Effector memory CD8-positive, alpha-beta T cell (primary cell): ENCODE data around the gene GNG12.
"Not testable (repeated sequence)": the region's sequence is repeated elsewhere in the genome, so short reads cannot be mapped to it uniquely, and the experiment has no call there.

Source experiments
- ATAC-seq: fragments of 150-1000 bp; cut with Tn5 transposase; replicated peaks from 2 replicates; pipeline ENCODE4 v1.10.0; 2021; ENCODE audit warnings: mild to moderate bottlenecking, moderate library complexity
- DNase-seq, 3 experiments: peaks; one replicate each; pipeline ENCODE4 v3.0.0; 2021
- H3K27ac Mint-ChIP-seq, 2 donors: one replicate each; pipeline ENCODE4 v1.8.0; 2022; ENCODE audit warnings: mild to moderate bottlenecking in 2 of 2, mixed read lengths in 2 of 2, moderate library complexity in 2 of 2
- H3K27me3 Mint-ChIP-seq, 2 donors: one replicate each; pipeline ENCODE4 v1.8.0; 2022; ENCODE audit warnings: mixed read lengths in 2 of 2
- H3K36me3 Mint-ChIP-seq: one replicate; pipeline ENCODE4 v1.8.0; 2022; ENCODE audit warnings: mild to moderate bottlenecking, moderate library complexity, mixed read lengths; ENCODE audit not compliant: insufficient read depth
- H3K4me1 Mint-ChIP-seq, 2 donors: one replicate each; pipeline ENCODE4 v1.8.0; 2022; ENCODE audit warnings: low read depth in 2 of 2, mixed read lengths in 2 of 2
- H3K4me3 Mint-ChIP-seq, 2 donors: one replicate each; pipeline ENCODE4 v1.8.0; 2022; ENCODE audit warnings: mild to moderate bottlenecking in 2 of 2, mixed read lengths in 2 of 2, moderate library complexity in 2 of 2
- H3K9me3 Mint-ChIP-seq, 2 donors: one replicate each; pipeline ENCODE4 v1.8.0; 2022; ENCODE audit warnings: mixed read lengths in 2 of 2

GNG12 gene

DNA sequence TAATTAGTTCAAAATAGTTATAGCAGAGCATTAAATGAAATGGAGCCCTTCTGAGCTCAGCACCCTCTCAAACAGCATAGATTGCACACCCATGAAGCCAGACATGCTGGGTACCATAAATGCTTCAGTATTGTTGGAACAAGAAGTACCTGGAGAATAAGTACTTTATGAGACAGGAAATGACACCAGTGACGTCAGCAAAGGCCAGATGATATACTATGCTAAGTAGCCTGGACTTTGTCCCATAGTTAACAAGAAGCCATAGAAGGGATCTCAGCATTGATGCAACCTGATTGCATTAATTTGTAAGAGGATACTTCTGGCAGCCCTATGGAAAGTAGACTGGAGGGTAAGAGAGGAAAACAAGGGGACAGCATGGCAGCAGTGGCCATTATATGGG lies 164.6 kb downstream of the GNG12 start:
- H3K4me3 Mint-ChIP-seq, result no peak overlapping the region
- no peak for ATAC-seq
- H3K4me1 Mint-ChIP-seq, result no peaks in the 10 kb centered on the region
- DNase-seq, result no peak
- no peak overlapping the region for H3K27ac Mint-ChIP-seq
- no peaks in the 10 kb centered on the region for H3K9me3 Mint-ChIP-seq
- no peaks in the 10 kb centered on the region for H3K36me3 Mint-ChIP-seq
- peaks cover 38 to 52% of the 10 kb centered on the region in 2 donors for H3K27me3 Mint-ChIP-seq

DNA sequence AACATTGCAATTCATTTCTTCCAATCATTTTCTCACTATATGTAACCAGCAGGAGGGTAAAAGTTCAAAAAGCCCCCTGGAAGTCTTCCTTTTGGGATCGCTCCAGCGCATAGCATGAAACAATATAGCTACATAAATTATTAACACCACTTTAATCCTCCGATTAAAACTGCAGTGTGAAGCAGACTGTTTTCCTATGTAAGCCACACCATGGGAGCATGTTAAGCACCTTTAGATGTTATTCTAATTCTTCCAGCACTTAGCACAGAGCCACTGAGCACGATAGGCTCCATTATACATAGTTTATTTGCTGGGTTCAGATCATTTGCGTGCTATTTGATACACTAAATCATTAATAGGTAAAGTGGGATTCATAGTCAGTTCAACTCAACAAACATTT lies 166.6 kb downstream of the GNG12 start:
- H3K27me3 Mint-ChIP-seq, result peaks cover 54% of the 10 kb centered on the region in 2 donors
- H3K9me3 Mint-ChIP-seq, result no peaks in the 10 kb centered on the region
- ATAC-seq, result no peak

DNA sequence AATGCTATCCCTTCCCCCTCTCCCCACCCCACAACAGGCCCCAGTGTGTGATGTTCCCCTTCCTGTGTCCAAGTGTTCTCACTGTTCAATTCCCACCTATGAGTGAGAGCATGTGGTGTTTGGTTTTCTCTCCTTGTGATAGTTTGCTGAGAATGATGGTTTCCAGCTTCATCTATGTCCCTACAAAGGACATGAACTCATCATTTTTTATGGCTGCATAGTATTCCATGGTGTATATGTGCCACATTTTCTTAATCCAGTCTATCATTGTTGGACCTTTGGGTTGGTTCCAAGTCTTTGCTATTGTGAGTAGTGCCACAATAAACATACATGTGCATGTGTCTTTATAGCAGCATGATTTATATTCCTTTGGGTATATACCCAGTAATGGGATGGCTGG lies 168.0 kb downstream of the GNG12 start:
- H3K4me1 Mint-ChIP-seq, H3K4me3 Mint-ChIP-seq, ATAC-seq, H3K36me3 Mint-ChIP-seq, H3K27ac Mint-ChIP-seq, H3K9me3 Mint-ChIP-seq, DNase-seq: not testable (repeated sequence)
- peaks cover 54 to 56% of the 10 kb centered on the region in 2 donors for H3K27me3 Mint-ChIP-seq

More for the DNA sequence above, 166.6 kb downstream of the GNG12 start:
- Mint-ChIP-seq H3K4me3 (no peak overlapping the region), H3K36me3 (no peaks in the 10 kb centered on the region), H3K4me1 (no peaks in the 10 kb centered on the region), H3K27ac (no peak overlapping the region)
- DNase-seq, result no peak

- H3K9me3 Mint-ChIP-seq, result no peaks in the 10 kb centered on the region
- H3K36me3 Mint-ChIP-seq, result no peaks in the 10 kb centered on the region
- H3K4me1 Mint-ChIP-seq, result no peaks in the 10 kb centered on the region
- DNase-seq, result no peak
- ATAC-seq, result no peak
- no peak overlapping the region for H3K4me3 Mint-ChIP-seq
- peaks cover 66% of the 10 kb centered on the region in 2 donors for H3K27me3 Mint-ChIP-seq
- H3K27ac Mint-ChIP-seq, result no peak overlapping the region
These were observed 169.2 kb downstream of the GNG12 start for GRCh38 chr1:67664048-67664447.

DNA sequence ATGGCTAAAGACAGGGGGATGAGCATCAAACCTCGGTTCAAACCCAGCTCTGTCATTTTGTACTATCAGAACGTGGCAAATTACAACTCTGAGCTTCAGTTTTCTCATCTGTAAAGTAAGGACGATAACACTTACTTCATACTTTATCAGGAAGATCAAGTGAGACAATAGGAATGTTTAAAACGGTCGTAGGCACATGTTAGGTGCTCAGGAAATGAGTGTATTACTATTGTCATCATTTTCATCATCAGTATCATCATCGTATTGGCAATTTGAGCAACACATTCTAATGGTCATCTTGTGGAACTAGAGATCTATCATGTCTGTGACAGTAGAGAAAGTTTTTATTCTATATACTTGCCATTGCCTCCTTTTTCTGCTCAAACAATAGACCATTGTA lies 170.4 kb downstream of the GNG12 start:
- DNase-seq (no peak), ATAC-seq (no peak)
- H3K36me3 Mint-ChIP-seq, result no peaks in the 10 kb centered on the region
- H3K27ac Mint-ChIP-seq, result no peak overlapping the region
- H3K4me1 Mint-ChIP-seq, result no peaks in the 10 kb centered on the region
- peaks cover 64 to 65% of the 10 kb centered on the region in 2 donors for H3K27me3 Mint-ChIP-seq
- H3K4me3 Mint-ChIP-seq, result no peak overlapping the region
- H3K9me3 Mint-ChIP-seq, result no peaks in the 10 kb centered on the region

DNA sequence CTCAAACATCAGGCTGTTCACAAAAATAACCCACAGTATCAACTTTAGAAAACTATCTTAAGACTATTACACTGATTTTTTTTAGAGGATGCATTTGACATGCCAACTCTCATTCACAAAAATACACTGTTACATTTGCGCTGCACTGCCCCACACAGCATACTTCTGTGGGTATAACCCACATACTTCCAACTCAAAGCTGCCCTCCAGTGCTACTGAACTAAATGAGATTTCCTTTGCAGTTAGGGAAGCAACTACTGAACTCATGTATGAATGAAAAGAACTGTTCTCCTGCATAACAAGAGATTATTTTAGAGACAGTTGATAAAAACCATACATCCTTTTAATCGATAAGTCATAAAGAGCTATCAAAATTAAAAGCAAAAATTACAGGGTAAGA lies 174.0 kb downstream of the GNG12 start:
- no peak for DNase-seq
- Mint-ChIP-seq H3K4me1 (no peaks in the 10 kb centered on the region), H3K4me3 (no peak overlapping the region), H3K9me3 (no peaks in the 10 kb centered on the region), H3K27me3 (peaks cover 52 to 55% of the 10 kb centered on the region in 2 donors), H3K27ac (no peak overlapping the region), H3K36me3 (no peaks in the 10 kb centered on the region)
- ATAC-seq, result no peak

DNA sequence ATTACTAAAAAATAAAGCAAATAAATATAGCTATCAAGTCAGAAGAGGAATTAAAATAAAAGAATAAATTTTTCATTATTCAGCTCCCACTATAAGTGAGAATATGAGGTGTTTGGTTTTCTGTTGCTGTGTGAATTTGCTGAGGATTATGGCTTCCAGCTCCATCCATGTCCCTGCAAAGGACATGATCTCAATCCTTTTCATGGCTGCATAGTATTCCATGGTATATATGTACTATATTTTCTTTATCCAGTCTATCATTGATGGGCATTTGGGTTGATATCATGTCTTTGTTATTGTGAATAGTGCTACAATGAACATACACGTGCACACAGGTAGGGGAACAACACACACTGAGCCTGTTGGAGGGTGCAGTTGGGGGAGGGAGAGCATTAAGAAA lies 176.1 kb downstream of the GNG12 start:
- H3K4me3 Mint-ChIP-seq, DNase-seq, H3K27ac Mint-ChIP-seq, H3K9me3 Mint-ChIP-seq, ATAC-seq, H3K36me3 Mint-ChIP-seq, H3K4me1 Mint-ChIP-seq: not testable (repeated sequence)
- H3K27me3 Mint-ChIP-seq, result peaks cover 42 to 48% of the 10 kb centered on the region in 2 donors

DNA sequence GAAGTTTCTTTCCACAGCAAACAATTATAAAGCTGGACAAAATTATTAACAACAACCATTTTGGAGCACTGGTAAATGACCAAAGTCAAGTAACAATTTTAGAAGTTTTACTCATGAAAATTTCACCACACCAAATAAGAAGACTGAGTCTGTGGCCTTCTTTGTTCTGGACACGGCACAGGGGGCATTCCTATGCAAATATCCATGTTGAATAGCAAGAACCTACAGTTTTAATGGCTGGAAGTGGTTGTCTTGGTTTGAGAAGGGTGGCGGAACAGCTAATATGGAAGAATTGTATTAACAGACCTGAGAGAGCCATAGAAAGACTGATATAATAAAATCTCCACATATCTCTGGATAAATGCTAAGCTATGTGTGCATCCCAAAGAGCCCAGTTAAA lies 177.7 kb downstream of the GNG12 start:
- Mint-ChIP-seq H3K27me3 (peaks cover 26 to 40% of the 10 kb centered on the region in 2 donors), H3K27ac (no peak overlapping the region), H3K36me3 (no peaks in the 10 kb centered on the region), H3K4me3 (no peak overlapping the region), H3K9me3 (no peaks in the 10 kb centered on the region), H3K4me1 (no peaks in the 10 kb centered on the region)
- no peak for ATAC-seq
- DNase-seq, result no peak

DNA sequence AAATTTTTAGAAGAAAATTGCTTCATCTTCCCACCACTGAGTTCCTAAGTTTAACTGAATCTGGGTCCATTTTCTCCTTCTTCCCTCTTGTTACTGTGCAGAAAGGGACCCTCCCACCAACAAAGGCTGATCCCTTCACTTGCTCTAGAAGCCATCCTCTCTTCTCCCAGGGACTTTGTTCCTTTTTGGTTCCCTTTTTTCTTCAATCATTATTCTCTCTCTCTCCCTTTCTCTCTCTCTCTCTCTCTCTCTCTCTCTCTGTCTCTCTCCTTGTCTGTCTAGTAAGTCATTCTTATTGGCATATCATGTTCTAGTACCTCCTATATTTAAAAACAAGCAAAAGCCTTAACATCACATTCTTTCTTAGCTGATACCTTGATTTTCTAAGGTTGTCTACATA lies 180.0 kb downstream of the GNG12 start:
- H3K27me3 Mint-ChIP-seq, result peaks cover 3 to 20% of the 10 kb centered on the region in 2 donors
- H3K4me1 Mint-ChIP-seq, result no peaks in the 10 kb centered on the region
- no peaks in the 10 kb centered on the region for H3K36me3 Mint-ChIP-seq
- ATAC-seq (no peak), DNase-seq (no peak)
- no peaks in the 10 kb centered on the region for H3K9me3 Mint-ChIP-seq
- H3K27ac Mint-ChIP-seq, result no peak overlapping the region
- no peak overlapping the region for H3K4me3 Mint-ChIP-seq

DNA sequence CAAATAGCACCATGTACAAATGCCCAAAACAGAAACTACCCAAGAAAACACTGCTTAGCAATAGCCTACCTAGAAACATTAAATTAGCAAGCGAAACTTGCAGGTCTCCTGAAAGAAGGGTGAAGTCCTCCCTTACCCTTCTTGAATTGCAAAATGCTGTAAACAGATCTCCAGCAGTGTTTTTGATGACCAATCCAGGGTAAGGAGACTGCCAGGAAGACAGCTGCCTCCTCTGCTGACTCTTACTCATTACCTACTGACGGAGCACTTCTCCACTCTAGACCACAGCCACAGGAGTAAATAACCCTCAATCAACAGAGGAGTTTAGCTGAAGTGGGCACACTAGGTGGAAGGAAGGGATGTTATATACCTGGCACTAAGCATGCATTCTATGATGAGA lies 180.5 kb downstream of the GNG12 start:
- DNase-seq, result no peak

More for the DNA sequence above, 180.5 kb downstream of the GNG12 start:
- Mint-ChIP-seq H3K36me3 (no peaks in the 10 kb centered on the region), H3K9me3 (no peaks in the 10 kb centered on the region), H3K27ac (no peak overlapping the region), H3K4me1 (no peaks in the 10 kb centered on the region), H3K4me3 (no peak overlapping the region), H3K27me3 (peaks cover 0 to 15% of the 10 kb centered on the region in 2 donors)
- no peak for ATAC-seq
